ENCODE data around the gene NPEPL1. TPM values are rescaled to one million over a fixed set of nuclear protein-coding genes. Genes with fewer than 3 reads are reported as not detected.

The NPEPL1 gene
- total and polyA plus RNA-seq, 2 of the 8 experiments (the other 6 are each of a cell fraction or from before 2014, with no cell fraction given), result 12.4 to 26.8 TPM

DNA sequence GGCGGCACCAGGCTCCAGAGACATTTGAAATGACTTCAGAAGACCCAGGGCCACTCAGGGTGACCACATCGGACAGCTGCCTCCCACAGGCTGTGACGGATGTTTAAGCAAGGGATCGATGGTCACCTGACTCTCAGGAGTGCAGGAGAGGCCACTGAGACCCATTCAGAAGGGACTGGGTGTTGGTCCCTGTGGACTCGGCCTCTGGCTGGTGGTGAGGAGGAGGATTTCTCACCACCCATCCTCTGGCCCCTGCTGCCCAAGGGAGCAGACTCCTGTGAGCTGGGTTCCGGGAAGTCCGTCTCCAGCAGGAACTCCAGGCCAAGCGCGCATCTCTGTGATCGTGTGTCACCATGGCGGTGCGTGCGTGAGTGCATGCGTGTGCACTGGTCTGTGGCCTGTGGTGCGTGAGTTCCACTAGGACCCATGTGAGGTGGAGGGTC, 25.5 kb downstream of the NPEPL1 start (continued):
- TF ChIP-seq RAD21 (IDR thresholded peaks at IDR 0.05 in 1 of 2, conservative IDR thresholded peaks at IDR 0.05 in 1 of 2; ENCODE audit: low read depth in 2 of 2, low read length in 2 of 2) (no peak), POLR2A (IDR thresholded peaks at IDR 0.05; ENCODE audit: control extremely low read depth in 1 of 2, low read depth in 2 of 2, low read length in 2 of 2) (no peak), KDM4A (IDR thresholded peaks at IDR 0.05; ENCODE audit: low read depth, low read length, severe bottlenecking) (no peak), CBX8 (IDR thresholded peaks at IDR 0.05; ENCODE audit: borderline replicate concordance, low read depth, low read length) (no peak), SUZ12 (IDR thresholded peaks at IDR 0.05; ENCODE audit: low read length) (no peak), TAF1 (IDR thresholded peaks at IDR 0.05; ENCODE audit: low read depth, low read length) (no peak)

All from H1 (cell line).